Measurements from ENCODE around the gene LRRC7.

Gene LRRC7

DNA sequence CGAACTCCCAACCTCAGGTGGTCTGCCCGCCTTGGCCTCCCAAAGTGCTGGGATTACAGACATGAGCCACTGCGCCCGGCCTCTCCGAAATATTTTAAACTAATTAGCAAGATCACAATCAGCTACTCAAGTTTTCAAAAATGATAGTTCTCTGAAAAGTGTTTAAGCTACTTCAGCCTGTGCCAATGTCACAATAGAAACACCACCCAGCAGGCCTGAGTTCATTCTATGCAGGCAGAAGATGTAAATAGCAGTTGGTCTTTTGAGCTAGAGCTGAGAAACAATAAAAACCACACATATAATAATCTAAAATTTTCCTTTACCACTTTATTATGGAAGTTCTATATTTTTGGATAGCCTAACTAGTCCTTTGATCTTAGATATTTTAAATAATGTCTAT lies 541.5 kb downstream of the LRRC7 start:
- DNase-seq, result no peak

DNA sequence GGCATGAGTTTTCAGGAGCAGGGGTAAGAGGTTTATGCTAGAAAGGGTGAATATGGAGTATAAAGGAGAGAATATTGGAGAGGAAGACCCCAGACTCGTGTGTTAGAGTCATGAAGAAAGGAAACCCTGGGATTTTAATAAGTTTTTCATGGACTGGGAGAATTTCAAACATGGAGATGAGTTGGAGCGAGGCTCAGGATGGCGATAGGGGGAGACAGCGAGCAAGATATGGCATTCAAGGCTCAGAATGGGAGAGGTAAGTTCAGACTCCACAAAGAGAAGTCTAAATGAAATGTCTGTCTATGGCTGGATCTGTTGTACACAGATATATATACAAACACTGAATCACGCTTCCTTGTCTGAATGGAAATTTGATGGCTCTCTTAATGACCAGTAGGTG lies 545.1 kb downstream of the LRRC7 start:
- no peak for DNase-seq

DNA sequence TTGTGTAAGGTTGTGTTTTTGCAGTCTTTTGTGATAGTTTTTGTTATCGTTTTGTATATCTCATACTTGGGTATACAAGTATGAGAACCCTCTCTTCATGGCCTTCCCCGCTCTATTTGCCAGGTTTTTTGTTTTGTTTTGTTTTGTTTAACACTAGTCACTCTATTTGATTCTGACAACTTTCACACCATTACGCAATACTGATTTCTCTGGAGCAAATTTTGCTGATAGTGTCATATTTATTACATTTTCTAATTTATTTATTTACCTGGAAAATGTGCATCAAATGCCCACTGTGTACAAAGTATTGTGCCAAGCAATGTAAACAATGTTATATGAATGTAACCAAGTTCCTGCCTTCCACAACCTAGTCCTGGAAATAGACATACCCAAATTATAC lies 547.6 kb downstream of the LRRC7 start:
- no peak for DNase-seq

DNA sequence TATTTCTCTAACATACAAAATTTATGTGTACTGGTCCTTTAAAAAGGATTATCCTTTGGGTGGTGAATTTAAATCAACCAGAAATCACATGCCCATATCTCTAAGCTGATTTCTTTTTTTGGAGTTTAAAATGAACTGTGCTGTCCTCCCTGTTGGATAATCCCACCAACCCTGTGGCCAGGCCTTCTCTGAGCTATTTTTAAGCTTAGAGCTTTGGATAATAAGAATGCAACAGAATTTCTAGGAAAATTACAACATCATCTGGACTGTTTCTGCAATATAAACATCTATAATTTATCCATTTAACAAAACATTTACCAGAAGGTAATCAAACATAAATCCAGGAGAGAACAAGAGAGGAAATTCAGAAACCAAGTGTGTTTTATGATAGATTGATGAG lies 549.3 kb downstream of the LRRC7 start:
- DNase-seq, result no peak

DNA sequence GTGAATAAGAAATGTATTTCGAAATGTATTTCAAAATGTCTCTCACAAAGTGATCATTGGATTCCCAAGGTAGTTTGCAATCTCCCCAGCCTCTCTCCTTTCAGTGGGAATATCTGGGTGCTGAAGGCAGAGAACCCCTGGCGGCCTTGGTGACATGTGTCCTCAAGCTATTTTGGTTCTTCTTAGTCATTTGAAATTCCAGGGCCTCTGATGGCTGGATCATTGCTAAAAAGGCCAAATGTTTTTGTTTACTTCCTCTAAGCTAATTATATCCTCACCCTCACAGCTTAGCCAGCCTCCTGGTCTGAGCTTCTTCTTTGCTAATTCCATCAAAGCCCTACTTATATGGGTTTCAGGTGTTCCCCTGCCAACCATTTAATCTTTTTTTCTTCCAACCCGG lies 566.4 kb downstream of the LRRC7 start:
- DNase-seq, result no peak

DNA sequence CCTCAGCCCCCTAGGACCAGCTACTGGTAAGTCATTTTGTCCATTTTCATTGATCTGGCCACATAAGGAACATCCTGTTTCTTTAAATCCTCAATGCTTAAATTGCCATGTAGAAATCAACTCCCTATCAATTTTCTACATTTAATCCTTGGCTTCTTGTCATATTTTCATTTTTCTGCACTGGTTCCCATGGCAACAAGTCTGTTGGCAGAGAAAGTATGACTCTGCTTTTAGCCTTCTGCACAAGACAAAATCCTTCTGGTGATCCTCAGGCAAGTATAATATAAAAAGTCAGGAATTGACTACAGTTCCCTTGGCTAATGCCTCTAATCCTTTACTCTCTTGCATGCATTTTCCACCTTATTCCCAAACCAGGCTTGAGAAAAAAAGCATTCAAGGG lies 572.6 kb downstream of the LRRC7 start:
- no peak for DNase-seq

DNA sequence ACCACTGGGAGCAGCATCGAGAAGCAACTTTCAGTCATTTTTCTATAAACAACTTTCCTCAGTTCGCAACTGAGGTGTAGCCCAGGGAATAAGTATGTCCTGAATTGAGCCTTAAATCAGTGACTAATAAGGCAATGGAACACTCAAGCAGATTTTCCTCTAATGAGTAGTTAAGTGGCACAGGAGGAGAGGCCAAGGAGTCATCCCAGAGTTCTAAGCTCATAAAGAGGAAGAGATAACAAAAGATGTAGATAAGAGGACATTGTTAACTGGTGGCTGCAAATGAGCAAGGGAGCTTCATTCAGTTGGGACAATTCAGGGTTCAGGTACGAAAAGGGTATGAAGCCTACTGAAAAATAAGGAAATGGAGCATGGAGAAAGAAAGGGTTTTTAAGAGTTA lies 573.2 kb downstream of the LRRC7 start:
- no peak for DNase-seq

DNA sequence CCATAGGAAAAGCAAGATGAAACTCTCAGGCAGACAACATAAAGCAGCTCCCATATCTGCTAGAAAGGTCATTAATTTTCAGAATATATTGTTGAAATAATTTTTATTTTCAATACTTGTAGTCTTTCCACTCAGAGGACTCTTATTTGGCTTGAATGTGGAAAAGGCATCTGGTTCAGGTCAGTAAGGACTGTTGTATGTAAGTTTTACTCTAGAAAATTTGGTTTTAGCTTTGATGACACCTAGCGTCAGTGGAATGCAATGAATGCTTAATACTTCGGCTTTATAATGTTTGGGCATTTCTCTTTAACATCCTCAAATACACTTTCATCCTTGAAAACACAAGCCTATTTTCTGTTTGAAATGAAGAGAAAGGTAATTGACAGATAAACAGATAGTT lies 574.4 kb downstream of the LRRC7 start:
- no peak for DNase-seq

DNA sequence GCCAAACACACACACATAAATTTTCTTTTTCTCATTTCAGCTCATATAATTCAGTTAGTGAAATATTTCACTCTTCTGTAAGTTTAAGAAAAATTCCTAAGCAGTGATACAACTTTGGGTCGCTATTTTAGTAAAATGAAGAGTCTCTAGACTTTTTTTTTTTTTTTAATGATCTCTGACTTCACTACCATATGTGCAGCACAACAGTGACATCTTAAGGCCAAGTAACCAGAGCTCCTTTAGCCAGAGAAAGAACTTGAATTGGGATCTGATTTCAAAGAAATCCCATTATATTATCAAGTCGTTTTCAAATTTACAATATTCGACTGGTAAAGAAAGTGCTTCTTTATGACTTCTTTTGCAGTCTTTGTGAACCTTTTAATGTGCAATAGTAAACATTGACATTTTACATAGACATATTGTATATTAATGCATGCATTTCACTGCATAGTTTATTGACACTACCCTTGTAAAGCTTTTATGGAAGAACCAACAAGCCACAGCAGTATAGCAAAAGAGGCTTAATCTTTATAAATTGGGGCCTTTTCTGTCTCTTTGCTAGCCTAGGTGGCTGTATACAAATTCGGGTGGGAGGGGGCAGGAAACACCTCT lies 575.4 kb downstream of the LRRC7 start:
- no peak for DNase-seq

DNA sequence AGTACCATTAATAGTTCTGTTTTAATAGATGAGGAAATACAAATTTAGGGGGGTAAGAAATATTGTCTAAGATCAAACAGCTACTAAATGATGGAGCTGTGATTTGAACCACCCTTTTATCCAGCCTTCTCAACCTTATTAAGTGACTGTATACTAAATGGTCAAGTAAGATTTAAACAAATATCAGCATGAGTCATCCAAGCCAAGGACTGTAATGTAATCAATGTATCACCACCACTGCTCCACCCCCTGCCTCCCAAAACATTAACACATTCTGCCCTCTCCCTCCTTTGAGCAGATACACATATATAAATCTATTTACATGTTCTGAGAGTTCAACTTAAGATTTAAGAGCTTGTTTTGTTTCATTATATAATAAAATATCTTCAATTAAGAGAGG lies 578.8 kb downstream of the LRRC7 start:
- DNase-seq, result no peak

DNA sequence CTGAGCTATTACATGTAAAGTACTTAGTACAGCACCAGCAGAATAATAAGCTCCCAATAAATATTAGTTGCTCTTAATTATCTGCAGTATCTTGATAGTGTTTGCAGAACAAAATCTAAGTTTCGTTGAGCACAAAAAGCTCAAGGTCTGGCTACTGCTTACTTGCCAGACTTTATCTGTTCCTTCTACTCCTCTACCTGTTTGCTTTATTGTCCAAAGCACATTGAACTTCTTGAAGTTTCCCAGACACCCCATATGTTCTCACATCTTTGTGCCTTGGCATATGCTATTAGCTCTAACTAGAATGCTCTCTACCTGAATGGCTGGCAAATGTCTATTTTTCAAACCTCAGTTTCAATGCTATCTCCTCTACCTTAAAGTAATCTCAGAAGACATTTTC lies 582.7 kb downstream of the LRRC7 start:
- no peak for DNase-seq

DNA sequence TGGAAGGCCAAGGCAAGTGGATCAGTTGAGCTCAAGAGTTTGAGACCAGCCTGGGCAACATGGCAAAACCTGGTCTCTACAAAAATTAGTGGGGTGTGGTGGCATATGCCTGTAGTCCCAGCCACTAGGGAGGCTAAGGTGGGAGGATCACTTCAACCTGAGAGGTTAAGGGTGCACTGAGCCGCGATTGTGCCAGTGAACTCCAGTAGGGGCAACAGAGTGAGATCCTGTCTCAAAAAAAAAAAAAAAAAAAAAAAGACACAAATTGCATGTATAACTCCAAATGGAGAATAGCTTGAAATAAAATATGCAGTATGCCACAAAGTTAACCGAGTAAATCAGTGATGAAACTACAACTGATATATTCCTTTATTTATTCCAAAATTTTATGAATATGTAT lies 586.0 kb downstream of the LRRC7 start:
- DNase-seq, result no peak

DNA sequence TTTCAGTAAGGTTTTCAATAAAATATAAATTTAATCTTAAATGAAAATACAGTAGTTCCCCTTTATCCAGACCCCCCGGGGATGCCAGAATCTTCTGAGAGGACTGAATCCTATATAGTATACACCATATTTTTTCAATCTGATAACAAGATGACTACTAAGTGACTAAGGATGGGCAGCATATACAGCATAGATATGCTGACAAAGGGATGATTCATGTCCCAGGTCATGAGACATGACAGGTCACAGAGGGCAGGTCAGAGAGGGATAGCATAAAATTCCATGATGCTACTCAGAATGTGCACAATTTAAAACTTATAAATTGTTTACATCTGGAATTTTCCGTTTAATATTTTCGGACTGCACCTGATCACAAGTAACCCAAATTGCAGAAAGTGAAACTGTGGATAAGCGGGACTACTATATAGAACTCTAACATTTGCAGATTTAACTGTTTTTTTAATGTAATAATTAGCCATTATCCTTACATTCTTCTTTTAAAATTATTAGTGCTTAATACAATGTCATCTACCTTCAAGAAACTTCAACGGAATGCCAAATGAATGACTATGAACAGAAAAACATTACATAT lies 588.9 kb downstream of the LRRC7 start:
- DNase-seq, result no peak

DNA sequence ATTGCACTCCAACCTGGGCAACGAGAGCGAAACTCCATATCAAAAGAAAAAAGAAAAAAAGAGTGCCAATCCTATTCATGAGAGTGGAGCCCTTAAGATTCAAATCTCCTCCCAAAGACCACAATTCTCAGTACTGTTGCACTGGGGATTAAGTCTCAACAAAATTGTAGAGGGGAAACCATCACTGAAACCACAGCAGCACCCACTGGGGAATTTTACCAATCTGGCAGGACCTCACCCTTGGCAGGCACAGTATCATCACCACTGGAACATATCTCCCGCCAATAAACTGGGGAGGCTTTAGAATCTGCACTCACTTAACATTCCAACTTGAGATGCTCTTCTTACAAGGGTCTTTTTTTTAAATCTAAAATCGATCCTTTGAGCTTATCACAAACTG lies 596.6 kb downstream of the LRRC7 start:
- DNase-seq, result no peak

DNA sequence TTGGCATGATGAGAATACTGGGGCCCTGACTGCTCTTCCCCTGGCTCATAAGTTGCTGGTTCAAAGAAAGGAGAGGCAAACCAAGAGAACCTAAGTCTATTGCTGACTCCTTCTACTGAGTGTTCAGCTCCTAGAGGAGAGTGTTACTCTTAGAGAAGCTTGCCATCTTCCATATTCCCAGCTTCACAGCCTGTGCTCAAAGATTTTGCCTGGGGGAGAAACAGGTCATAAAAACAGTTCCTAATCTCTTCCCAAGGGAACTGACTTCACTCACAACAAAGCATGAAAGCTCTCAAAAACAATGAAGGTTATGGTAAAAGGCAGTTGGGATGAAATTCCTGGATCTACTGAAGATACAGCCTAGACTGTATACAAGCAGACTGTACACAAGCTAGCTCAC lies 600.6 kb downstream of the LRRC7 start:
- no peak for DNase-seq

DNA sequence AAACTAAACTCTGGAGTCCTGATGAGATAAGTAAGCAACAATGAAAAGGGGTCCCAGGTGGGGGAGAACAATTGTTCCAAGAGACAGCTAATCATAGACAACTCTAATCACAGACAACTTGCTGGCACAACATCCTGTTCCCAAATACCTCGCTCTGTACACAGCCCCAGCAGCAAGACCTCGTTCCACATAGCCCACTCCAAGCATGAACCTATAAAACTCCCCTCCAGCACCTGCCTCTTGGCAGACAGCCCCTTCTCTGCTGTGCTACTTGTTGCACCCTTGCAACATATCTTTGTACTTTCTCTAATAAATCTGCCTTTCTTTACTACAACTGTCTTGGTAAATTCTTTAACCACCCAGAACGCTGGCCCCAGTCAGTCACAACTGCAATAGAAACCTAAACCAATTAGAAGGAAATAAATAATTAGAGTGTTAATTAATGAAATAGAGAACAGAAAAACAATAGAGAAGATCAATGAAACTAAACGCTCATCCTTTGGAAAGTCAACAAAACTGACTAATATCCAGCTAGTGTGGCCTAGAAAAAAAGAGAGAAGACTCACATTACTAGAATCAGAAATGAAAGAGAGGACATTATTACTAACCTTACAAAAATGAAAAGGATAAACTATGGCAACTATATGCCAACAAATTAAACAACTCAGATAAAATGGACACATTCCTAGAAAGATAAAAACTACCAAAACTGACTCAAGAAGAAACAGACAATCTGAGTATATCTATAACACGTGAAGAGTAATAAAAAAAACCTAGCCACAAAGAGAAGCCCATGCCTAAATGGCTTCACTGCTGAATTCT lies 601.5 kb downstream of the LRRC7 start:
- no peak for DNase-seq

DNA sequence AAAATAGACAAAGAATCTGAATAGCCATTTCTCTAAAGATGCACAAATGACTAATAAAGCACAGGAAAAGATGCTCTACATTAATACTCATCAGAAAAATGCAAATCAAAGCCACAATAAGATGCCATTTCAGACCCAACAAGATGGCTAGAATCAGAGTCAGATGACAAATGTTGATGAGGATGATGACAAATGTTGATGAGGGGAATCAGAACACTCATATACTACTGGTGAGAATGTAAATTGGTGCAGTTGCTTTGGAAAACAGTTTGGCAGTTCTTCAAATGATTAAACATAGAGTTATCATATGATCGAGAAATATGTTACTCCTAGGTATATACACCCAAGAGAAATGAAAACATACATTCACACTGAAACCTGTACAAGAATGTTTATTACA lies 603.8 kb downstream of the LRRC7 start:
- DNase-seq, result no peak
